PFSK-1 (cell line): ENCODE measurements around the gene EEFSEC.

Source experiments
- FOXP2 ChIP-seq: optimal IDR thresholded peaks from 2 replicates; pipeline ENCODE3; 2011; ENCODE audit warnings: borderline replicate concordance, control low read depth, inconsistent platforms; ENCODE audit not compliant: insufficient read depth; ENCODE audit errors: extremely low read length, extremely low read depth
- POLR2AphosphoS5 ChIP-seq: IDR thresholded peaks from 2 replicates; pipeline ENCODE4 v1.6.1; 2012; ENCODE audit warnings: low read depth, mild to moderate bottlenecking, control low read depth, low read length, moderate library complexity
- REST ChIP-seq, 2 experiments: IDR thresholded peaks; 2 replicates each; pipeline versions ENCODE4 v1.6.1 to v1.8.0; 2011 to 2012; ENCODE audit warnings: low read depth in 2 of 2, low read length in 2 of 2, control low read depth in 1 of 2, inconsistent platforms in 1 of 2, mild to moderate bottlenecking in 1 of 2, moderate library complexity in 1 of 2; ENCODE audit not compliant: insufficient read depth in 1 of 2
- SIN3A ChIP-seq: IDR thresholded peaks from 2 replicates; pipeline ENCODE4 v1.6.1; 2012; ENCODE audit warnings: mild to moderate bottlenecking, low read length, moderate library complexity, borderline replicate concordance; ENCODE audit not compliant: insufficient read depth
- TAF1 ChIP-seq: IDR thresholded peaks from 2 replicates; pipeline ENCODE4 v1.6.1; 2012; ENCODE audit warnings: low read length, control low read depth, borderline replicate concordance; ENCODE audit not compliant: insufficient read depth

EEFSEC gene

GRCh38 chr3:128180913-128181312 is 27.6 kb downstream of the EEFSEC start:
- no peak for TF ChIP-seq REST (IDR thresholded peaks at IDR 0.05; ENCODE audit: insufficient read depth in 1 of 2, low read depth in 2 of 2, low read length in 2 of 2)
- TF ChIP-seq SIN3A = no peak
- no peak for TF ChIP-seq FOXP2
- no peak for TF ChIP-seq POLR2AphosphoS5
- TF ChIP-seq TAF1 = no peak

- no peak for TF ChIP-seq FOXP2
- no peak for TF ChIP-seq REST (IDR thresholded peaks at IDR 0.05; ENCODE audit: insufficient read depth in 1 of 2, low read depth in 2 of 2, low read length in 2 of 2)
- no peak for TF ChIP-seq POLR2AphosphoS5
- TF ChIP-seq SIN3A = no peak
- TF ChIP-seq TAF1 = no peak
Observed at GRCh38 chr3:128182656-128183055, 29.4 kb downstream of the EEFSEC start.

- TF ChIP-seq TAF1 (no peak), SIN3A (no peak), REST (IDR thresholded peaks at IDR 0.05; ENCODE audit: insufficient read depth in 1 of 2, low read depth in 2 of 2, low read length in 2 of 2) (no peak), POLR2AphosphoS5 (no peak), FOXP2 (no peak)
Observed at GRCh38 chr3:128185630-128186447, 32.6 kb downstream of the EEFSEC start.

- TF ChIP-seq TAF1 (no peak), REST (IDR thresholded peaks at IDR 0.05; ENCODE audit: insufficient read depth in 1 of 2, low read depth in 2 of 2, low read length in 2 of 2) (no peak), FOXP2 (no peak), POLR2AphosphoS5 (no peak), SIN3A (no peak)
Observed at GRCh38 chr3:128187495-128187894, 34.2 kb downstream of the EEFSEC start.
